Smooth muscle cell (in vitro differentiated cells): ENCODE measurements around the gene BCDIN3D. TPM values are rescaled to one million over a fixed set of nuclear protein-coding genes. Genes with fewer than 3 reads are reported as not detected.

Source experiments
- DNase-seq: peaks from one replicate; lab custom pipeline; 2025; ENCODE audit not compliant: unreplicated experiment; lab: John Stamatoyannopoulos, UW
- H2AFZ ChIP-seq: fragments of 200-600 bp; sonication (generic); 2 replicates; pipeline ENCODE4 v1.6.0; 2016; ENCODE audit warnings: antibody characterized with exemption, low read depth, mild to moderate bottlenecking
- H3F3A ChIP-seq: fragments of 200-600 bp; sonication (generic); 2 replicates; pipeline ENCODE4 v1.6.0; 2017; ENCODE audit warnings: antibody characterized with exemption, low read depth
- H3K27ac ChIP-seq: fragments of 200-600 bp; sonication (generic); 2 replicates; pipeline ENCODE4 v1.5.1; 2016; ENCODE audit warnings: low read depth, mild to moderate bottlenecking
- H3K27me3 ChIP-seq: fragments of 200-600 bp; sonication (generic); 2 replicates; pipeline ENCODE4 v1.6.1; 2016; ENCODE audit warnings: low read depth, mild to moderate bottlenecking
- H3K36me3 ChIP-seq: fragments of 200-600 bp; sonication (generic); 2 replicates; pipeline ENCODE4 v1.5.1; 2016; ENCODE audit warnings: low read depth
- H3K4me1 ChIP-seq: fragments of 200-600 bp; sonication (generic); 2 replicates; pipeline ENCODE4 v1.5.1; 2016; ENCODE audit warnings: low read depth
- H3K4me2 ChIP-seq: fragments of 200-600 bp; sonication (generic); 2 replicates; pipeline ENCODE4 v1.6.0; 2016; ENCODE audit warnings: mild to moderate bottlenecking
- H3K4me3 ChIP-seq: fragments of 200-600 bp; sonication (generic); 2 replicates; pipeline ENCODE4 v1.5.1; 2016; ENCODE audit warnings: mild to moderate bottlenecking
- H3K79me2 ChIP-seq: fragments of 200-600 bp; sonication (generic); 2 replicates; pipeline ENCODE4 v1.6.0; 2016; ENCODE audit warnings: low read depth, mild to moderate bottlenecking
- H3K9ac ChIP-seq: fragments of 200-600 bp; sonication (generic); 2 replicates; pipeline ENCODE4 v1.6.0; 2016; ENCODE audit warnings: low read depth
- H3K9me3 ChIP-seq: fragments of 200-600 bp; sonication (generic); replicated peaks from 2 replicates; pipeline ENCODE4 v1.5.1; 2016; ENCODE audit warnings: low read depth
- H4K20me1 ChIP-seq: fragments of 200-600 bp; sonication (generic); 2 replicates; pipeline ENCODE4 v1.6.0; 2016; ENCODE audit warnings: low read depth
- WGBS: methylation state at CpG from one replicate; pipeline ENCODE4 v1.1.7; 2016; ENCODE audit warnings: low lambda C conversion rate; 5-methylcytosine and 5-hydroxymethylcytosine counted together
- polyA plus RNA-seq: library from polyadenylated mRNA; unstranded; fragments of >200 nt; fragmentation: Nextera tagmentation; extraction: Ambion mirVana; gene quantifications from 2 replicates; pipeline ENCODE4 v1.2.1, GENCODE V29; 2016
- total RNA-seq: library from RNA; depleted of rRNA; stranded (reverse); fragments of >200 nt; gene quantifications from 2 replicates; pipeline ENCODE4 v1.2.3, GENCODE V29; 2014
- TF ChIP-seq, protein P1 (sequence below): fragments of 200-600 bp; sonication (generic); IDR thresholded peaks from 2 replicates; pipeline ENCODE4 v1.5.1; 2017; ENCODE audit warnings: borderline replicate concordance, mild to moderate bottlenecking, antibody characterized with exemption; ENCODE audit not compliant: insufficient read depth, poor library complexity, severe bottlenecking

BCDIN3D gene
- total and polyA plus RNA-seq, 2 experiments from 2014 or later: 2.9 to 3.4 TPM

DNA sequence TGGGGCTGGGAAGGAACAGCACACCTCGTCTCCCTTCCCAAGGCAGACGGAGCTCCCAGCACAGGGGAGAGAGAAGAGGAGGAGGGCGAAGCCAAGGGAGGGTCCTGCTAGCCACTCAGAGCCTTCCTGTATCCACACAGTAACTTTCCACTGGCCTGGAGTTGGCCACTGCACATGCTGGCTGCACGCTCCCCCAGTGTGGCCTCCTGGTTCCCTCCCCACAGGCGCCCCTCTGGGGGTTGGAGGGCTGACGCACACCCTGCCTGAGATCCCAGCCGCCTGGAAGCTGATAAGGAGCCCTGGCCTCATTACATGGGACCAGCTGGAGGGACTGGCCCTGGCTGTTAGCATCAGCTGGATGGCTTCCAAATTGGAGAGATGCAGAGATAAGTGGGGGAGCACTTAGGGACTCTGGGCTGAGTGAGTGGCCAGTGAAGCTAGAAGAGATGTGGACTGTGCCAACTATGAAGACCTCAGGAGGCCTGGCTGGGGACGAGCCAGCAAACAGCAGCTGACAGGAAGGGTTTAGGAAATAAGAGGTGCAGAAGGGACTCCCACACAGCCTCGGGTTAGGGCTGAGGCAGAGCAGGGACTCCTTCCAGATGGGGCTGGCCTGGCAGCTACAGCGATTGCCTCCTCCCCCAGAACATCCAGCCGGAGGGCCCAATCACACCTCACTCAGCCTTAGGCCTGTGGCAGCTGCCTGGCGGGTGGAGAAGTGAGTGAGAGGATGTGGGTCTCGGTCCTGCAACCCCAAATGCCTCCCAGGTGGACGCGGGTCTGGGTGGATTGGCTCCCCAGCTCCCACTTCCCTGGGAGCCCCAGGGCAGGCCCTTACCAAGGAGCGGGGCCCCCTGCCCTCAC, 26.3 kb upstream of the BCDIN3D start:
- Histone ChIP-seq H3K9ac (peak overlapping the region; percentile 7), H3K27ac (peak overlapping the region; percentile 71), H3K4me3 (no peak overlapping the region), H3K9me3 (no peaks in the 10 kb centered on the region), H4K20me1 (no peaks in the 10 kb centered on the region), H3K36me3 (no peaks in the 10 kb centered on the region), H2AFZ (no peak overlapping the region), H3K27me3 (no peaks in the 10 kb centered on the region), H3K4me1 (no peaks in the 10 kb centered on the region), H3K79me2 (no peaks in the 10 kb centered on the region), H3K4me2 (peak overlapping the region; percentile 38), H3F3A (peaks cover 14% of the 10 kb centered on the region)
- peak; percentile 89 for DNase-seq
- TF ChIP-seq, protein P1, sequence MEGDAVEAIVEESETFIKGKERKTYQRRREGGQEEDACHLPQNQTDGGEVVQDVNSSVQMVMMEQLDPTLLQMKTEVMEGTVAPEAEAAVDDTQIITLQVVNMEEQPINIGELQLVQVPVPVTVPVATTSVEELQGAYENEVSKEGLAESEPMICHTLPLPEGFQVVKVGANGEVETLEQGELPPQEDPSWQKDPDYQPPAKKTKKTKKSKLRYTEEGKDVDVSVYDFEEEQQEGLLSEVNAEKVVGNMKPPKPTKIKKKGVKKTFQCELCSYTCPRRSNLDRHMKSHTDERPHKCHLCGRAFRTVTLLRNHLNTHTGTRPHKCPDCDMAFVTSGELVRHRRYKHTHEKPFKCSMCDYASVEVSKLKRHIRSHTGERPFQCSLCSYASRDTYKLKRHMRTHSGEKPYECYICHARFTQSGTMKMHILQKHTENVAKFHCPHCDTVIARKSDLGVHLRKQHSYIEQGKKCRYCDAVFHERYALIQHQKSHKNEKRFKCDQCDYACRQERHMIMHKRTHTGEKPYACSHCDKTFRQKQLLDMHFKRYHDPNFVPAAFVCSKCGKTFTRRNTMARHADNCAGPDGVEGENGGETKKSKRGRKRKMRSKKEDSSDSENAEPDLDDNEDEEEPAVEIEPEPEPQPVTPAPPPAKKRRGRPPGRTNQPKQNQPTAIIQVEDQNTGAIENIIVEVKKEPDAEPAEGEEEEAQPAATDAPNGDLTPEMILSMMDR: no peak
- WGBS: 26% methylated on average over 14 of the region's 16 CpGs

DNA sequence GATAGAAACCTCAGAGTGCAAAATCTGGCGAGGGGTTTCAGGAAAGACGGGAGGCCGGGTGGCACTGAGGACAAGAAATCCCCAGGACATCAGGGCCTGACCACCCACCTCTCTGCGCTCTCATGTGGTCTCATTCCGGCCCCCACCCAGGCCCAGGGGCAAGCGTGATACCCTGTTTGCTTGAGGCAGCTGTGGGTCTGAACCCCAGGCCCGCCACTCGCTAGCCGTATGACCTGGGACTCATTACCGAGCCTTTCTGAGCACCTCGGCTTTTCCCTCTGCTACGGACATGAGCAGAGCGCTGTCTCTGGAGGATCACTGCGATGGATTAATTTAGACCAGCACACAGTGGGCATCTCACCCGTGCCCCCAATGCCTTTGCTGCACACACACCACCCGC, 25.5 kb upstream of the BCDIN3D start:
- H3K9me3 ChIP-seq: no peaks in the 10 kb centered on the region
- 81% methylated on average over 16 of the region's 16 CpGs for WGBS
- H3K9ac ChIP-seq: no peak overlapping the region
- no peak for DNase-seq
- TF ChIP-seq, protein P1: no peak
- no peak overlapping the region for H2AFZ ChIP-seq
- no peaks in the 10 kb centered on the region for H3K27me3 ChIP-seq
- peak overlapping the region; percentile 71 for H3K27ac ChIP-seq
- no peak overlapping the region for H3K4me3 ChIP-seq
- no peaks in the 10 kb centered on the region for H3K4me1 ChIP-seq
- H3K36me3 ChIP-seq: no peaks in the 10 kb centered on the region
- H4K20me1 ChIP-seq: no peaks in the 10 kb centered on the region
- H3K79me2 ChIP-seq: no peaks in the 10 kb centered on the region
- H3F3A ChIP-seq: peaks cover 14% of the 10 kb centered on the region
- H3K4me2 ChIP-seq: peak overlapping the region; percentile 38

DNA sequence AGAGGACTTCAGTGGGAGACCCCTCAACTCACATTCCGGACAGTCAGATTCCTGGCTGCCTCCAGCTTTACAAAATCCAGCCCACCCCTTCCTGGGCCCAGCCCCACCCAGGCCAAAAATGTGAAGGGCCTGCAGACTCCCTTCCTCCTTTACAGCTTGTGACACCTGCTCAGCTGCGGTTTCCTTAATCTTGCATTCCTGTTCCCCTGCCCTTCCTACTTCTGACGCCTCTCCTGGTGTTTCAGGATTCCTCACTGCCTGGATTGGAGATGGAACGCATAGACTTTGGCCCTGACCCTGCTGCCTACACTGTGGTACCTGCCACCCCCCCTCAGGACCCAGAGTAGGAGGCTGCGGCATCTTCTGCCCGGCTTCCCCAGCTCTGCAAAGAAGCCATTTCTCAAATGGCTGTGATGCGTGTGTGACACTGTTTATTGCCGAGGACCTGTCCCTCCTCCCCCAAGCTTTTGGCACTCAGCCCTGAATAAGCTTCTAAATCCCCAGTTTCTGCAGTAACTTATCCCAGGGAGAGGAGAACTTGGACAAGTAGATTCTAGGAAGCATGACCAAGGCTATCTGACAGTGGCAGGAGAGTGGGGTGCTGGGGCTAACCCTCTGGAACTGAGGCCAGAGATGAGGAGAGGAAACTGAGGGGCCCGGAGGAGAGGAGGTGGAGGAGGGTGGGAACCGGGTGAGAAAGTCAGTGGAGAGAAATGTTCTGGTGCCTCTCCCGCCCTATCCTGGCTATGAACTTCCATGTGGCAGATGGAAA, 24.9 kb upstream of the BCDIN3D start:
- Histone ChIP-seq H2AFZ (no peak overlapping the region), H3K27me3 (no peaks in the 10 kb centered on the region), H3K79me2 (no peaks in the 10 kb centered on the region), H4K20me1 (no peaks in the 10 kb centered on the region), H3F3A (peaks cover 14% of the 10 kb centered on the region), H3K4me2 (peak overlapping the region; percentile 38), H3K9me3 (no peaks in the 10 kb centered on the region), H3K4me1 (no peaks in the 10 kb centered on the region), H3K36me3 (no peaks in the 10 kb centered on the region), H3K9ac (no peak overlapping the region), H3K4me3 (no peak overlapping the region), H3K27ac (peak overlapping the region; percentile 71)
- TF ChIP-seq, protein P1: no peak
- WGBS: 37% methylated on average over 10 of the region's 11 CpGs
- peak; percentile 31 for DNase-seq
